Measurements from ENCODE around the gene CFAP97D1. TPM values are rescaled to one million over a fixed set of nuclear protein-coding genes. Genes with fewer than 3 reads are reported as not detected.

Gene CFAP97D1
- polyA plus RNA-seq, 1 donor (not counting 4 experiments of a cell fraction or from before 2014, with no cell fraction given), result not detected

GRCh38 chr17:43826206-43826605 lies 46.0 kb downstream of the CFAP97D1 start:
- FAIRE-seq, result no peak
- dilution Hi-C loops (cut with MboI; ENCODE audit: extremely low pct_ligation_motif_present, low sequenced_read_pairs), result no loop called here
- no peaks in the 10 kb centered on the region for H3K9me3 ChIP-seq (ENCODE audit: control insufficient read depth, low read depth, low read length)
- H2AFZ ChIP-seq (ENCODE audit: control insufficient read depth, low read length), result no peak overlapping the region
- no peaks in the 10 kb centered on the region for H4K20me1 ChIP-seq (ENCODE audit: control insufficient read depth, extremely low read depth, insufficient read depth, low read length)
- no peak overlapping the region for H3K9ac ChIP-seq (ENCODE audit: control insufficient read depth, extremely low read depth, insufficient read depth, low read length)
- no peaks in the 10 kb centered on the region for H3K27me3 ChIP-seq (ENCODE audit: control insufficient read depth, extremely low read depth, insufficient read depth, low read length)
- H3K9me1 ChIP-seq (ENCODE audit: control insufficient read depth, extremely low read depth, insufficient read depth, low read length), result no peaks in the 10 kb centered on the region
- no peaks in the 10 kb centered on the region for H3K79me2 ChIP-seq (ENCODE audit: control insufficient read depth, insufficient read depth, low read length)
- no peak for TF ChIP-seq CTCF (optimal IDR thresholded peaks at IDR 0.05 in 1 of 3, IDR thresholded peaks at IDR 0.05 in 1 of 3, conservative IDR thresholded peaks at IDR 0.05 in 1 of 3; ENCODE audit: extremely low read depth in 1 of 3, insufficient read depth in 2 of 3, low read length in 3 of 3)
- no peak for TF ChIP-seq EZH2 (IDR thresholded peaks at IDR 0.05; ENCODE audit: low read length)
- H3K4me2 ChIP-seq (ENCODE audit: control insufficient read depth, extremely low read depth, insufficient read depth, low read depth, low read length), result no peak overlapping the region
- peaks cover 4% of the 10 kb centered on the region for H3K4me1 ChIP-seq (ENCODE audit: control insufficient read depth, extremely low read depth, insufficient read depth, low read length)
- H3K4me3 ChIP-seq (ENCODE audit: control insufficient read depth in 2 of 3, extremely low read depth in 1 of 3, insufficient read depth in 2 of 3, low read depth in 1 of 3, low read length in 3 of 3), result no peak overlapping the region
- H3K36me3 ChIP-seq (ENCODE audit: control insufficient read depth in 2 of 2, extremely low read depth in 1 of 2, insufficient read depth in 2 of 2, low read length in 2 of 2), result peaks cover 15 to 30% of the 10 kb centered on the region in 2 experiments
- no peak overlapping the region for H3K27ac ChIP-seq (ENCODE audit: control insufficient read depth, insufficient read depth, low read length)
- DNase-seq (ENCODE audit: low read depth, low spot score), result no peak

DNA sequence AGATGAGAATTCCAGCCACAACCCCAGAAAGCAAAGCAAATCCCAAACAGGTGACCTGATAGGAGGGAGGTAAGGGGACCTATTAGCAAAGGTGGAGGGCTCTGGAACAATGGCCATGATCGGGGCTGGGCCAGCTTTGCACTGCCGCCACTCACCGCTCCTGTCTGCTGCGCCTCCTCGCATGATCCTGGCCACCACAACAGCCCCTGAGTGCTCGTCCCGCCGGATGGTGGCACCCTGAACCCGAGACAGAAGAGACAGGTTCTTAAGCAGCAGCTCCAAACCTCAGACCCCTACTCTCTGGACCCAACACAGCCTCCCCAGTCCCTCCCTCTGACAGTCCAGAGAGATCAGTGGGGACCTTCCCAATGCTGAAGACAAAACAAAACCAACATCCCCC lies 47.4 kb downstream of the CFAP97D1 start:
- Histone ChIP-seq H3K9ac (ENCODE audit: control insufficient read depth, extremely low read depth, insufficient read depth, low read length) (no peak overlapping the region), H2AFZ (ENCODE audit: control insufficient read depth, low read length) (no peak overlapping the region)
- no peak for FAIRE-seq

More for the DNA sequence above, 47.4 kb downstream of the CFAP97D1 start:
- TF ChIP-seq CTCF (optimal IDR thresholded peaks at IDR 0.05 in 1 of 3, IDR thresholded peaks at IDR 0.05 in 1 of 3, conservative IDR thresholded peaks at IDR 0.05 in 1 of 3; ENCODE audit: extremely low read depth in 1 of 3, insufficient read depth in 2 of 3, low read length in 3 of 3) (no peak), EZH2 (IDR thresholded peaks at IDR 0.05; ENCODE audit: low read length) (no peak)
- dilution Hi-C loops (cut with MboI; ENCODE audit: extremely low pct_ligation_motif_present, low sequenced_read_pairs), result no loop called here
- Histone ChIP-seq H3K27me3 (ENCODE audit: control insufficient read depth, extremely low read depth, insufficient read depth, low read length) (no peaks in the 10 kb centered on the region), H3K4me1 (ENCODE audit: control insufficient read depth, extremely low read depth, insufficient read depth, low read length) (peaks cover 11% of the 10 kb centered on the region), H3K27ac (ENCODE audit: control insufficient read depth, insufficient read depth, low read length) (no peak overlapping the region), H3K36me3 (ENCODE audit: control insufficient read depth in 2 of 2, extremely low read depth in 1 of 2, insufficient read depth in 2 of 2, low read length in 2 of 2) (peaks cover 15 to 30% of the 10 kb centered on the region in 2 experiments), H3K9me3 (ENCODE audit: control insufficient read depth, low read depth, low read length) (no peaks in the 10 kb centered on the region), H3K9me1 (ENCODE audit: control insufficient read depth, extremely low read depth, insufficient read depth, low read length) (no peaks in the 10 kb centered on the region), H3K4me3 (ENCODE audit: control insufficient read depth in 2 of 3, extremely low read depth in 1 of 3, insufficient read depth in 2 of 3, low read depth in 1 of 3, low read length in 3 of 3) (no peak overlapping the region), H4K20me1 (ENCODE audit: control insufficient read depth, extremely low read depth, insufficient read depth, low read length) (no peaks in the 10 kb centered on the region), H3K79me2 (ENCODE audit: control insufficient read depth, insufficient read depth, low read length) (no peaks in the 10 kb centered on the region), H3K4me2 (ENCODE audit: control insufficient read depth, extremely low read depth, insufficient read depth, low read depth, low read length) (no peak overlapping the region)
- no peak for DNase-seq (ENCODE audit: low read depth, low spot score)

All from keratinocyte (primary cell).